ENCODE measurements around the gene PFKL. TPM values are rescaled to one million over a fixed set of nuclear protein-coding genes. Genes with fewer than 3 reads are reported as not detected.
A peak's percentile ranks its signal among the peaks of the same experiment; 100 is the strongest.

The PFKL gene
- total and polyA plus RNA-seq, 2 of the 8 experiments (the other 6 are each of a cell fraction or from before 2014, with no cell fraction given), result 80.2 to 82.3 TPM

GRCh38 chr21:44281801-44282200 lies 18.1 kb upstream of the PFKL start:
- FAIRE-seq, result no peak
- ChIA-PET POLR2A (ENCODE audit: partially characterized antibody) (interaction anchor here (0.6 kb wide), 1 partner anchor 13 kb away, joined by 3 read pairs; no protein-coding TSS in a partner anchor), CTCF (ENCODE audit: partially characterized antibody) (interaction anchor here (3.5 kb wide), 1 partner anchor 16 kb away, joined by 12 read pairs; no protein-coding TSS in a partner anchor)
- TF ChIP-seq YY1 (IDR thresholded peaks at IDR 0.05; ENCODE audit: low read depth, low read length) (no peak), ATF2 (IDR thresholded peaks at IDR 0.05; ENCODE audit: low read length) (no peak), NANOG (IDR thresholded peaks at IDR 0.05; ENCODE audit: insufficient read depth, low read depth, low read length, poor library complexity, severe bottlenecking) (no peak), NRF1 (IDR thresholded peaks at IDR 0.05; ENCODE audit: low read depth, low read length) (no peak), MAFK (IDR thresholded peaks at IDR 0.05; ENCODE audit: low read depth, low read length) (no peak), BACH1 (IDR thresholded peaks at IDR 0.05; ENCODE audit: low read length) (no peak), RBBP5 (IDR thresholded peaks at IDR 0.05; ENCODE audit: borderline replicate concordance, low read depth, low read length) (no peak), USF2 (IDR thresholded peaks at IDR 0.05; ENCODE audit: low read length) (no peak)

More at GRCh38 chr21:44281801-44282200, 18.1 kb upstream of the PFKL start:
- Histone ChIP-seq H2BK20ac (ENCODE audit: low read length) (no peak overlapping the region), H3K27ac (ENCODE audit: low read depth, low read length) (no peak overlapping the region), H3K9ac (replicated peaks in 1 of 4; ENCODE audit: extremely low read depth in 1 of 4, low read depth in 3 of 4, low read length in 3 of 4) (no peak overlapping the region), H4K5ac (ENCODE audit: insufficient read length, low read depth, low read length) (no peak overlapping the region), H3K79me2 (ENCODE audit: control insufficient read depth in 1 of 2, insufficient read depth in 2 of 2, low read length in 2 of 2) (no peaks in the 10 kb centered on the region), H3K18ac (ENCODE audit: extremely low read depth, low read length) (no peak overlapping the region), H3K79me1 (ENCODE audit: low read depth, low read length) (no peaks in the 10 kb centered on the region), H3K23ac (ENCODE audit: insufficient read length) (no peak overlapping the region), H4K91ac (replicated peaks; ENCODE audit: insufficient read length, low read length) (no peak overlapping the region), H2AK5ac (ENCODE audit: low read depth, low read length) (no peak overlapping the region), H2BK12ac (ENCODE audit: low read depth, low read length) (0 out of 2 replicates have a peak overlapping the region, but pooled peaks have one; percentile 17), H3K27me3 (replicated peaks in 1 of 4; ENCODE audit: control insufficient read depth in 3 of 4, extremely low read depth in 1 of 4, insufficient read depth in 3 of 4, low read length in 3 of 4) (peaks cover 0 to 27% (median 17%) of the 10 kb centered on the region in 4 experiments; a peak in 5 of 7 replicates), H2BK120ac (replicated peaks; ENCODE audit: low read depth, low read length) (no peak overlapping the region), H4K20me1 (replicated peaks in 1 of 2; ENCODE audit: control insufficient read depth in 1 of 2, insufficient read depth in 2 of 2, low read length in 2 of 2) (no peaks in the 10 kb centered on the region), H3K56ac (replicated peaks; ENCODE audit: insufficient read length, low read depth, low read length) (no peak overlapping the region), H2BK5ac (ENCODE audit: low read depth, low read length) (no peak overlapping the region), H2BK15ac (ENCODE audit: low read length) (peak overlapping the region; percentile 10; the same call in 1 of the 2 replicates), H3K36me3 (ENCODE audit: control insufficient read depth in 2 of 4, insufficient read depth in 4 of 4, low read length in 3 of 4) (no peaks in the 10 kb centered on the region), H3K4ac (replicated peaks; ENCODE audit: insufficient read length, low read depth, low read length) (no peak overlapping the region), H3K9me3 (ENCODE audit: insufficient read depth in 2 of 2, low read depth in 1 of 2, low read length in 1 of 2) (no peaks in the 10 kb centered on the region), H3K14ac (ENCODE audit: insufficient read length) (no peak overlapping the region), H3K4me3 (ENCODE audit: extremely low read depth in 1 of 4, insufficient read depth in 2 of 4, low read depth in 3 of 4, low read length in 4 of 4) (no peak overlapping the region), H3K4me2 (ENCODE audit: insufficient read depth in 1 of 2, low read depth in 2 of 2, low read length in 2 of 2) (no peak overlapping the region), H4K8ac (ENCODE audit: extremely low read depth, insufficient read depth, low read length) (no peak overlapping the region), H2AFZ (ENCODE audit: low read length) (no peak overlapping the region), H3K4me1 (replicated peaks in 1 of 4; ENCODE audit: control insufficient read depth in 3 of 4, insufficient read depth in 4 of 4, low read length in 3 of 4) (peaks cover 0 to 23% (median 15%) of the 10 kb centered on the region in 4 experiments; a peak in 6 of 7 replicates), H3K23me2 (ENCODE audit: low read depth, low read length) (no peaks in the 10 kb centered on the region; the same call in 1 of the 2 replicates)
- no peak for DNase-seq (ENCODE audit: low read depth in 1 of 2, low spot score in 2 of 2)
- 93% methylated on average over 9 of the region's 9 CpGs; no CpG with 5 or more reads in 1 of the 2 experiments for WGBS, 2 experiments (ENCODE audit: extremely low coverage in 1 of 2, insufficient coverage in 1 of 2, insufficient read length in 1 of 2, insufficient replicate concordance in 2 of 2, low coverage in 1 of 2, low lambda C conversion rate in 2 of 2, missing lambda C conversion rate in 1 of 2)

Measured in H1 (cell line).